ENCODE measurements around the gene GUCA1A. TPM values are rescaled to one million over a fixed set of nuclear protein-coding genes. Genes with fewer than 3 reads are reported as not detected.

Gene GUCA1A
- total RNA-seq, 1 donor from 2014 or later, result 0.62 TPM

GRCh38 chr6:42153921-42154320 lies 19.2 kb upstream of the GUCA1A start:
- Mint-ChIP-seq H3K4me3 (ENCODE audit: unreplicated experiment) (no peak overlapping the region), H3K27me3 (ENCODE audit: unreplicated experiment) (peaks cover 7% of the 10 kb centered on the region), H3K4me1 (ENCODE audit: unreplicated experiment) (no peaks in the 10 kb centered on the region), H3K27ac (ENCODE audit: unreplicated experiment) (no peak overlapping the region), H3K36me3 (ENCODE audit: low read depth, unreplicated experiment) (no peaks in the 10 kb centered on the region), H3K9me3 (ENCODE audit: unreplicated experiment) (no peaks in the 10 kb centered on the region)
- TF ChIP-seq, protein P1, sequence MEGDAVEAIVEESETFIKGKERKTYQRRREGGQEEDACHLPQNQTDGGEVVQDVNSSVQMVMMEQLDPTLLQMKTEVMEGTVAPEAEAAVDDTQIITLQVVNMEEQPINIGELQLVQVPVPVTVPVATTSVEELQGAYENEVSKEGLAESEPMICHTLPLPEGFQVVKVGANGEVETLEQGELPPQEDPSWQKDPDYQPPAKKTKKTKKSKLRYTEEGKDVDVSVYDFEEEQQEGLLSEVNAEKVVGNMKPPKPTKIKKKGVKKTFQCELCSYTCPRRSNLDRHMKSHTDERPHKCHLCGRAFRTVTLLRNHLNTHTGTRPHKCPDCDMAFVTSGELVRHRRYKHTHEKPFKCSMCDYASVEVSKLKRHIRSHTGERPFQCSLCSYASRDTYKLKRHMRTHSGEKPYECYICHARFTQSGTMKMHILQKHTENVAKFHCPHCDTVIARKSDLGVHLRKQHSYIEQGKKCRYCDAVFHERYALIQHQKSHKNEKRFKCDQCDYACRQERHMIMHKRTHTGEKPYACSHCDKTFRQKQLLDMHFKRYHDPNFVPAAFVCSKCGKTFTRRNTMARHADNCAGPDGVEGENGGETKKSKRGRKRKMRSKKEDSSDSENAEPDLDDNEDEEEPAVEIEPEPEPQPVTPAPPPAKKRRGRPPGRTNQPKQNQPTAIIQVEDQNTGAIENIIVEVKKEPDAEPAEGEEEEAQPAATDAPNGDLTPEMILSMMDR (IDR thresholded peaks at IDR 0.05; ENCODE audit: unreplicated experiment), result no peak
- DNase-seq (ENCODE audit: low spot score), result no peak

DNA sequence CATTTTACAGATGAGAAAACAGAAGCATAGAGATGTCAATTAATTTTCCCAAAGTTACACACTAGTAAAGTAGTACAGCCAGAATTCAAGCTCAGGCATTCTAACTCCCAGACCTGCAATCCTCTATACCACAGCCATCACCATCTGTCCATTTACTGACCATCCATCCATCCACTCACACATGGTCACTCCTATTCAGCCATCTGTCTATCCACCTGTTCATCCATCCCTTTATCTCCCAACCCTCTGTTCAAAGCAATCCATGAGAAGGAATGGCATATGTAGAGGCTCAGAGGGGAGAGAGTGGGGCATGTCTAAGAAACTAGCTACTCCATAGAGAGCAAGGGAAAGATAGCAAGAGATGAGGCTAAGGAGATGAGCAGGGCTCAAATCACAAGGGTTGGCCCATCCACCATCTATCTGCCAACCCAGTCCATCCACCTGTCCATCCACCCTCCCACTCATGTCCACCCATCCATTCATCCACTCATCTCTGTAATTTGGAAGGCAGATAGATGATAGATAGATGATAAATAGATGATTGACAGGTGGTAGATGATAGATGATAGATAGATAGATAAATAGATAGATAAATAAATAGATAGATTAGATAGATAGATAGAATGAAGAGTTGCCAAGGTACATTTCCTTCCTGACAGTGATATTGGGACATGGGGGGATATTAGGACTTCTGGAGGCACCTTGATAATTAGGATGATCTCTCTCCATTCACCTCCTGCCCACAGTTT lies 18.5 kb upstream of the GUCA1A start:
- no peaks in the 10 kb centered on the region for H3K36me3 Mint-ChIP-seq (ENCODE audit: low read depth, unreplicated experiment)
- H3K27ac Mint-ChIP-seq (ENCODE audit: unreplicated experiment), result no peak overlapping the region
- DNase-seq (ENCODE audit: low spot score), result no peak
- no peaks in the 10 kb centered on the region for H3K9me3 Mint-ChIP-seq (ENCODE audit: unreplicated experiment)
- TF ChIP-seq, protein P1 (IDR thresholded peaks at IDR 0.05; ENCODE audit: unreplicated experiment), result no peak
- H3K27me3 Mint-ChIP-seq (ENCODE audit: unreplicated experiment), result peaks cover 6% of the 10 kb centered on the region
- no peak overlapping the region for H3K4me3 Mint-ChIP-seq (ENCODE audit: unreplicated experiment)
- H3K4me1 Mint-ChIP-seq (ENCODE audit: unreplicated experiment), result no peaks in the 10 kb centered on the region

GRCh38 chr6:42155293-42155692 lies 17.9 kb upstream of the GUCA1A start:
- no peaks in the 10 kb centered on the region for H3K9me3 Mint-ChIP-seq (ENCODE audit: unreplicated experiment)
- peaks cover 6% of the 10 kb centered on the region for H3K27me3 Mint-ChIP-seq (ENCODE audit: unreplicated experiment)
- H3K4me3 Mint-ChIP-seq (ENCODE audit: unreplicated experiment), result no peak overlapping the region
- no peaks in the 10 kb centered on the region for H3K4me1 Mint-ChIP-seq (ENCODE audit: unreplicated experiment)
- H3K27ac Mint-ChIP-seq (ENCODE audit: unreplicated experiment), result no peak overlapping the region
- TF ChIP-seq, protein P1 (IDR thresholded peaks at IDR 0.05; ENCODE audit: unreplicated experiment), result no peak
- no peak for DNase-seq (ENCODE audit: low spot score)
- no peaks in the 10 kb centered on the region for H3K36me3 Mint-ChIP-seq (ENCODE audit: low read depth, unreplicated experiment)

DNA sequence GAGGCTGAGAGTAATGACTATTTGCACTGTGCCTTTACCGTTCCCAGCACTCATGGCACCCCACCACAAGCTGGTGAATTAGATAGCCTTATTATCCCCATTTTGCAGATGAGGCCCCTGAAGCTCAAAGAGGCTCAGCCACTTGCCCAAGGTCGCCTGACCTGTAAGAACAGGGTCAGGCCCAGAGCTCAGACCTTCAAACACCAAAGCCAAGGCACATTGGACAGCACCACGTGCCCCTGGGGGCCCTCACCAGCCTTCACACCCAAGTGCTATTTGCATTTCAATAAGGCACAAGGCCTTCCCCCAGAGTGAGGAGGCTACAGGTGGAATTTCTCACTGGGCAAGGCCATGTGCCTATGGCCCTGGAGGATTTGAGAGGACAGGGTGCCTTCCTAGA lies 16.5 kb upstream of the GUCA1A start:
- Mint-ChIP-seq H3K9me3 (ENCODE audit: unreplicated experiment) (no peaks in the 10 kb centered on the region), H3K36me3 (ENCODE audit: low read depth, unreplicated experiment) (no peaks in the 10 kb centered on the region), H3K27ac (ENCODE audit: unreplicated experiment) (no peak overlapping the region), H3K27me3 (ENCODE audit: unreplicated experiment) (peaks cover 6% of the 10 kb centered on the region), H3K4me3 (ENCODE audit: unreplicated experiment) (no peak overlapping the region), H3K4me1 (ENCODE audit: unreplicated experiment) (no peaks in the 10 kb centered on the region)
- TF ChIP-seq, protein P1 (IDR thresholded peaks at IDR 0.05; ENCODE audit: unreplicated experiment), result no peak
- no peak for DNase-seq (ENCODE audit: low spot score)

DNA sequence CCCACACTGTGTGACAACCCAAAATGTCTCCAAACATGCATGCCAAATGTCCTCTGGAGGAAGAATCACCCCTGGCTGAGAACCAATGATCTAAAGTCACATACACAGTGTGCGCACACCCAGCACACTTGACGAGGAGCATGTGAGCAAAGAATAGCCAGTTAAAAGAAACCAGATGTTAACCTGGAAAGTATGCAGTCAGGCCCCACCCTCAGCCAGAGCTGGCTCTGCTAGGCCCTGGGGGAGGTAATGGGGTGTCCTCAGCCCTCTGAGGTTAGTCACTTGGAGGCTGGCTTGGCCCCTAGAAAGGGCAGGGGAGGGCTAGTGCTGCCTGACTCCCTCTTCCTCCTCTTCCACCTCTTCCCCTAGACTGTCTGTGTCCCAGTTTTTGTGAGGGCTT lies 15.2 kb upstream of the GUCA1A start:
- no peaks in the 10 kb centered on the region for H3K4me1 Mint-ChIP-seq (ENCODE audit: unreplicated experiment)
- DNase-seq (ENCODE audit: low spot score), result no peak
- TF ChIP-seq, protein P1 (IDR thresholded peaks at IDR 0.05; ENCODE audit: unreplicated experiment), result no peak
- H3K36me3 Mint-ChIP-seq (ENCODE audit: low read depth, unreplicated experiment), result no peaks in the 10 kb centered on the region
- H3K9me3 Mint-ChIP-seq (ENCODE audit: unreplicated experiment), result no peaks in the 10 kb centered on the region
- no peak overlapping the region for H3K27ac Mint-ChIP-seq (ENCODE audit: unreplicated experiment)
- no peak overlapping the region for H3K4me3 Mint-ChIP-seq (ENCODE audit: unreplicated experiment)
- H3K27me3 Mint-ChIP-seq (ENCODE audit: unreplicated experiment), result peaks cover 3% of the 10 kb centered on the region
